ENCODE results near the gene SLC25A51. TPM values are rescaled to one million over a fixed set of nuclear protein-coding genes. Genes with fewer than 3 reads are reported as not detected.

SLC25A51 gene, protein sequence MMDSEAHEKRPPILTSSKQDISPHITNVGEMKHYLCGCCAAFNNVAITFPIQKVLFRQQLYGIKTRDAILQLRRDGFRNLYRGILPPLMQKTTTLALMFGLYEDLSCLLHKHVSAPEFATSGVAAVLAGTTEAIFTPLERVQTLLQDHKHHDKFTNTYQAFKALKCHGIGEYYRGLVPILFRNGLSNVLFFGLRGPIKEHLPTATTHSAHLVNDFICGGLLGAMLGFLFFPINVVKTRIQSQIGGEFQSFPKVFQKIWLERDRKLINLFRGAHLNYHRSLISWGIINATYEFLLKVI
- total RNA-seq, result 10 to 100 TPM; 15.8 to 17.2 TPM
- polyA plus RNA-seq (2013, experiment 1 of 2), result 15.8 TPM
- 16.7 TPM for polyA plus RNA-seq (2013, experiment 2 of 2)
- long read RNA-seq, experiment 1, partial matches to known transcripts, result 0 of 2 reads
- long read RNA-seq, experiment 1, other reads (novel, unspliced or antisense), result 1 of 2 reads
- long read RNA-seq, experiment 2, partial matches to known transcripts, result 0 of 8 reads
- long read RNA-seq, experiment 2, other reads (novel, unspliced or antisense), result 5 of 8 reads
- long read RNA-seq, experiment 3, transcript SLC25A51-201 (3 exons, 1,130 nt), result major isoform, 7 of 25 reads
- long read RNA-seq, experiment 3, partial matches to known transcripts, result 1 of 25 reads
- long read RNA-seq, experiment 3, other reads (novel, unspliced or antisense), result 13 of 25 reads
- long read RNA-seq, experiment 4, transcript SLC25A51-201 (3 exons, 1,130 nt), result major isoform, 7 of 15 reads
- long read RNA-seq, experiment 4, partial matches to known transcripts, result 0 of 15 reads
- long read RNA-seq, experiment 4, other reads (novel, unspliced or antisense), result 8 of 15 reads

DNA sequence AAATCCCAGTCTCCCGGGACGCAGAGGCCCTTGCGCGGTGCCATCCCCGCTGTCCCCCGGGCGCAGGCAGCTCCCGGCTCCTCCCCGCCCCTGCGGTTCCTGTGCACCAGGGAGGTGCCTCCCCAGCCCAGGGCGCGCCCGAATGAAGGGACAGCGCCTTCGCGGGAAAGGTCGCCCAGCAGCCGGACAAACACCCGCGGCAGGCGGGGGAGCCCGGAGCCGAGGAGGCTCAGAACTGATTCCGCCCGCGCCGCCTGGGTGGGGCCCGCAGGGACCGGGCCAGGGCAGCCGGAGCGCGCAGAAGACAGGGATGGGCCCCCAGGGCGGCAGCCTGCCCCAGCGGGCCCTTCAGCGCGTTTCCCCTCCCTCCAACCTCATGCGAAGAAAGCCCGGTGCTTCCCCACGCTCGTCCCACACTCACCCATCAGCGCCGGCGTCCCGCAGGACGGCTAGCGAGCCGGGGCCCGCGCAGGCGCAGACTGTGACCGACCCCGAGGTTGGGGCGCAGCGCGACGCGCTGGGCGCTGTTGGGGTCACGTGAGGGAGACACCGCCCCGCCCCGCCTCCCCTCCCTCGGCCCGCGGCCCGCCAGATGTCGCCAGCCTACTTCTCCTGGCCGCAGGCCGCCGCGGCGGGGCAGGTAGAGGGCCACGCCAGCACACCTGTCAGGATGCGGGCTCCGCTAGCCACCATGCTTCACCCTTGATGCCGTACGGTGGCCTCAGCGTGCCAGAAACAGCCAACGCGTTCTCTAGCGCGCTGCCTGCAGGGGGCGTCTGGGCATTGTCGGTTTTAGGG is at the start of gene SLC25A51:
TSS of gene SLC25A51 (minus strand) at position 481 of the 798 bp plus-strand sequence. CDS start 15,577 bp downstream, outside the sequence.
- H3K27ac ChIP-seq (ENCODE audit: low read depth, low read length), result no peak within 1 kb of the TSS
- H3K27ac Mint-ChIP-seq, result peak within 1 kb of the TSS; percentile 88
- WGBS, 2 experiments (ENCODE audit: insufficient coverage in 1 of 2, insufficient read length in 1 of 2), result 0% methylated on average over 28 to 84 of the region's 84 CpGs

DNA sequence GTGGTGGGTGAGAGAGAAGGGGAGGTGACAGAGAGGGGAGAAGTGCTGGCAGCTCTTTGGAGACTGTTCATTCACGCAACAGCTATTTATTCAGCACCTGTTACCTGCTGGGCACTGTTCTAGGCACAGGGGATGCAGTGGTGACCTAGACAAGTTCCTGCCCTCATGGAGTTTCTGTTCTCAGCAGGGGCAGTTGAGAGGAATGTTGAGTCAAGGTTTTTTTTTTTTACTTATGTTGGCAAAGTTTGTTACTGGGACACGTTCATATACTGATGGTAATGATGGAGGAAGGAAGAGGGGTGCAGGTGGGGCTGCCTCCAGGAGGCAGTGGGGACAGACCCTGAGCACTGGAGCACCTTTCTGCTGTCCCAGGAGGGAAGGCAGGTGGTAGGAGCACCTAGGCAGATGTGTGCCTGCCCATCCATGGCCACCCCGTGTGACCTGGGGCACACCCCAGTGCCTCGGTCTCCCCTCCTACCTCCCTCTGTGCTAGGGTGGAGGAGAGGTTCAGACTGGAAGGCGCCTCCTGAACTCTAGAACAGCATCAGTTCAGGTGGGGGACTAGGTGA is 49.4 kb upstream of the SLC25A51 start:
- peaks cover 3% of the 10 kb centered on the region for H3K4me1 ChIP-seq (ENCODE audit: control insufficient read depth, insufficient read depth, low read length)
- Mint-ChIP-seq H3K4me1 (no peaks in the 10 kb centered on the region), H3K4me3 (no peak overlapping the region), H3K27me3 (ENCODE audit: insufficient read depth) (no peaks in the 10 kb centered on the region), H3K9me3 (no peaks in the 10 kb centered on the region), H3K27ac (no peak overlapping the region), H3K36me3 (ENCODE audit: low read depth) (peaks cover 78% of the 10 kb centered on the region)
- WGBS, 2 experiments (ENCODE audit: insufficient coverage in 1 of 2, insufficient read length in 1 of 2), result 95 to 100% methylated on average over 1 to 5 of the region's 5 CpGs
- no peak overlapping the region for H3K9ac ChIP-seq (ENCODE audit: extremely low read depth, low read length, poor library complexity, severe bottlenecking)
- TF ChIP-seq, protein P1, sequence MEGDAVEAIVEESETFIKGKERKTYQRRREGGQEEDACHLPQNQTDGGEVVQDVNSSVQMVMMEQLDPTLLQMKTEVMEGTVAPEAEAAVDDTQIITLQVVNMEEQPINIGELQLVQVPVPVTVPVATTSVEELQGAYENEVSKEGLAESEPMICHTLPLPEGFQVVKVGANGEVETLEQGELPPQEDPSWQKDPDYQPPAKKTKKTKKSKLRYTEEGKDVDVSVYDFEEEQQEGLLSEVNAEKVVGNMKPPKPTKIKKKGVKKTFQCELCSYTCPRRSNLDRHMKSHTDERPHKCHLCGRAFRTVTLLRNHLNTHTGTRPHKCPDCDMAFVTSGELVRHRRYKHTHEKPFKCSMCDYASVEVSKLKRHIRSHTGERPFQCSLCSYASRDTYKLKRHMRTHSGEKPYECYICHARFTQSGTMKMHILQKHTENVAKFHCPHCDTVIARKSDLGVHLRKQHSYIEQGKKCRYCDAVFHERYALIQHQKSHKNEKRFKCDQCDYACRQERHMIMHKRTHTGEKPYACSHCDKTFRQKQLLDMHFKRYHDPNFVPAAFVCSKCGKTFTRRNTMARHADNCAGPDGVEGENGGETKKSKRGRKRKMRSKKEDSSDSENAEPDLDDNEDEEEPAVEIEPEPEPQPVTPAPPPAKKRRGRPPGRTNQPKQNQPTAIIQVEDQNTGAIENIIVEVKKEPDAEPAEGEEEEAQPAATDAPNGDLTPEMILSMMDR (conservative IDR thresholded peaks at IDR 0.05), result no peak
- peaks cover 82% of the 10 kb centered on the region for H3K36me3 ChIP-seq (ENCODE audit: control insufficient read depth, insufficient read depth, low read length)
- no peak for DNase-seq
- no peak overlapping the region for H3K27ac ChIP-seq (ENCODE audit: low read depth, low read length)
- no peaks in the 10 kb centered on the region for H3K27me3 ChIP-seq (ENCODE audit: control insufficient read depth, insufficient read depth, low read length, poor library complexity, severe bottlenecking)
- H3K9me3 ChIP-seq (ENCODE audit: control insufficient read depth, low read length), result no peaks in the 10 kb centered on the region
- H3K4me3 ChIP-seq (ENCODE audit: low read length), result no peak overlapping the region

More for the DNA sequence above, at the start of gene SLC25A51:
- Histone ChIP-seq H3K9ac (ENCODE audit: extremely low read depth, low read length, poor library complexity, severe bottlenecking) (peak within 1 kb of the TSS; percentile 68), H3K27me3 (ENCODE audit: control insufficient read depth, insufficient read depth, low read length, poor library complexity, severe bottlenecking) (no peaks in the 10 kb centered on the region), H3K4me3 (ENCODE audit: low read length) (peak within 1 kb of the TSS; percentile 86), H3K4me1 (ENCODE audit: control insufficient read depth, insufficient read depth, low read length) (peaks cover 8% of the 10 kb centered on the region), H3K36me3 (ENCODE audit: control insufficient read depth, insufficient read depth, low read length) (peaks cover 16% of the 10 kb centered on the region), H3K9me3 (ENCODE audit: control insufficient read depth, low read length) (no peaks in the 10 kb centered on the region)
- Mint-ChIP-seq H3K4me1 (peaks cover 17% of the 10 kb centered on the region), H3K27me3 (ENCODE audit: insufficient read depth) (no peaks in the 10 kb centered on the region), H3K9me3 (no peaks in the 10 kb centered on the region), H3K4me3 (peak within 1 kb of the TSS; percentile 77), H3K36me3 (ENCODE audit: low read depth) (peaks cover 12% of the 10 kb centered on the region)
- peak; percentile 99 for DNase-seq
- TF ChIP-seq, protein P1 (conservative IDR thresholded peaks at IDR 0.05), result peak; percentile 97

DNA sequence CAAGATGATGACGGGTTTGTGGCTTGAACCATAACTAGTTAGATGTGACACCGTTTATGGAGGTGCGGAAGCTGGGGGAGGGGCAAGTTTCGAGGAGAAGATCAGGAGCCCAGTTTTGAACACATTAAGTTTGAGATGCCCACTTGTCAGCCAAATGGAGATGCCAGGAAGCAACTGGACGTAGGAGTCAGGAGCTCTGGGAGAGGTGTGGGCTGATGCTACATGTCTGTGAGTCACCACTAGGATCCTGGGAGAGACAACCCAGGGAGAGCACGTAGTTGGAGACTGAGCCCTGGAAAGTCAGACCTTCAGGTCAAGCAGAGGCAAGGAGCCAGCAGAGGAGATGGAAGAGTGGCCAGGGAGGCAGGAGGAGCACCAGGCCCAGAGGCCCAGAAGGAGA is 48.8 kb upstream of the SLC25A51 start:
- WGBS, 2 experiments (ENCODE audit: insufficient coverage in 1 of 2, insufficient read length in 1 of 2), result 96 to 98% methylated on average over 5 to 6 of the region's 6 CpGs
- H3K4me3 Mint-ChIP-seq, result no peak overlapping the region
- H3K9me3 Mint-ChIP-seq, result no peaks in the 10 kb centered on the region
- H3K27ac Mint-ChIP-seq, result peak overlapping the region; percentile 6
- no peak overlapping the region for H3K27ac ChIP-seq (ENCODE audit: low read depth, low read length)
- H3K9ac ChIP-seq (ENCODE audit: extremely low read depth, low read length, poor library complexity, severe bottlenecking), result no peak overlapping the region
- no peaks in the 10 kb centered on the region for H3K27me3 ChIP-seq (ENCODE audit: control insufficient read depth, insufficient read depth, low read length, poor library complexity, severe bottlenecking)
- TF ChIP-seq, protein P1 (conservative IDR thresholded peaks at IDR 0.05), result no peak
- no peak for DNase-seq
- peaks cover 79% of the 10 kb centered on the region for H3K36me3 Mint-ChIP-seq (ENCODE audit: low read depth)
- H3K9me3 ChIP-seq (ENCODE audit: control insufficient read depth, low read length), result no peaks in the 10 kb centered on the region
- H3K4me1 Mint-ChIP-seq, result no peaks in the 10 kb centered on the region
- H3K4me1 ChIP-seq (ENCODE audit: control insufficient read depth, insufficient read depth, low read length), result peaks cover 3% of the 10 kb centered on the region
- H3K4me3 ChIP-seq (ENCODE audit: low read length), result no peak overlapping the region
- H3K36me3 ChIP-seq (ENCODE audit: control insufficient read depth, insufficient read depth, low read length), result peaks cover 82% of the 10 kb centered on the region
- H3K27me3 Mint-ChIP-seq (ENCODE audit: insufficient read depth), result no peaks in the 10 kb centered on the region
